ENCODE results near the gene LBP. TPM values are rescaled to one million over a fixed set of nuclear protein-coding genes. Genes with fewer than 3 reads are reported as not detected.

LBP gene
- total RNA-seq, 1 experiment from 2014 or later, result 0.15 TPM

DNA sequence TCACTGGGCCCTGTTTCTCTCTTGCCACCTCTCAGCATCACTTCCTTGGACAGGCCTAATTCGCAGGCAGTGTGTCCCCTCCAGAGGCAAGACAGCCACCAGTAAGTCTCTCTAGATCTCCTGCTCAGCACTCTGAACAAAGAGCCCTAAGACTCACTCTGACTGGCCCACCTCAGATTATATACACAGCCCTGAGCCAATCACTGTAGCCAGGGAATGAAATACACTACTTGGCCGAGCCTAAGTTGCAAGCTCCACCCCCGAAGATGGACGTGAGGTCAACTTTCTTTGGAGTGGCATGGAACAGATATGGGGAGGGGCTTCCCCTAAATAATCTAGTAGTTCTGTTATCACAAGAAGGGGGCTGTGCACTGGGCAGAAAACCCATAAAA is 38.2 kb upstream of the LBP start (continued):
- no peak for TF ChIP-seq RAD21 (IDR thresholded peaks at IDR 0.05; ENCODE audit: low read depth)
- TF ChIP-seq, protein P1, sequence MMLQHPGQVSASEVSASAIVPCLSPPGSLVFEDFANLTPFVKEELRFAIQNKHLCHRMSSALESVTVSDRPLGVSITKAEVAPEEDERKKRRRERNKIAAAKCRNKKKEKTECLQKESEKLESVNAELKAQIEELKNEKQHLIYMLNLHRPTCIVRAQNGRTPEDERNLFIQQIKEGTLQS (IDR thresholded peaks at IDR 0.05), result no peak
- no peak for TF ChIP-seq ZNF274 (IDR thresholded peaks at IDR 0.05; ENCODE audit: low read depth, low read length)
- no peak for TF ChIP-seq SP1 (IDR thresholded peaks at IDR 0.05; ENCODE audit: low read depth)

DNA sequence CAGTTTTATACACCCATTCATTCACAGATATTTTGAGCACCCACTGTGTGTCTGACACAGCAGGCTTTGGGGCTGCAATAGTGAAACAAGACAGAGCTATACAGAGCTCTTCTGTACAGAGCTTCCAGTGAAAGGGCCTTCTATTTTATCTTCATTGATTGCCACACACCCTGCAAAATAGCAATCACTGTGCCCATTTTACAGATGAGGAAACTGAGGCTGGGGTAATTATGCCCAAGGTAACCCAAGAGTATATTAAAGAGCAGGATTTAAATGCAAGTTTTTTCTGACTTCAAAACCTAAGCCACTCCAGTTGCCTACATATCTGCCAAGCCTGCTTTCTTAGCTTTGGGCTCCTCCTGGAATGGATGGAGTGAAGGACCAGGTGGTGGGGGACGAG is 37.8 kb upstream of the LBP start:
- H4K20me1 ChIP-seq (ENCODE audit: insufficient read depth), result no peaks in the 10 kb centered on the region
- H3K4me1 ChIP-seq (ENCODE audit: control insufficient read depth in 1 of 2, insufficient read depth in 2 of 2, low read length in 2 of 2), result no peaks in the 10 kb centered on the region
- no peak overlapping the region for H3K4me3 ChIP-seq (replicated peaks in 1 of 2; ENCODE audit: low read depth in 1 of 2, low read length in 2 of 2)
- no peak overlapping the region for H2AFZ ChIP-seq (ENCODE audit: low read depth, low read length, poor library complexity, severe bottlenecking)
- H3K9me3 ChIP-seq (ENCODE audit: control insufficient read depth in 1 of 2, insufficient read depth in 1 of 2, low read depth in 1 of 2, low read length in 2 of 2), result peaks cover 0 to 5% of the 10 kb centered on the region in 2 experiments; a peak in 1 of 4 replicates
- no TSS peak for BruUV-seq (replicated peaks)
- no peak for DNase-seq (ENCODE audit: low read depth, low spot score)
- ATAC-seq, result no peak
- no peak overlapping the region for H3K4me2 ChIP-seq (ENCODE audit: low read length)
- H3K9me2 ChIP-seq (ENCODE audit: insufficient read depth), result no peaks in the 10 kb centered on the region
- 0 out of 2 replicates have a peak, but pooled peaks cover 10% of the 10 kb centered on the region for H3K27me3 ChIP-seq (ENCODE audit: insufficient read depth, low read length)
- TF ChIP-seq SP1 (IDR thresholded peaks at IDR 0.05; ENCODE audit: low read depth) (no peak), ZNF274 (IDR thresholded peaks at IDR 0.05; ENCODE audit: low read depth, low read length) (no peak), CBX3 (IDR thresholded peaks at IDR 0.05; ENCODE audit: low read depth) (no peak), YY1 (IDR thresholded peaks at IDR 0.05; ENCODE audit: extremely low read depth, insufficient replicate concordance, low read depth, low read length) (no peak), CEBPB (IDR thresholded peaks at IDR 0.05; ENCODE audit: low read depth) (no peak), JUND (IDR thresholded peaks at IDR 0.05) (no peak)
- TF ChIP-seq, protein P2, sequence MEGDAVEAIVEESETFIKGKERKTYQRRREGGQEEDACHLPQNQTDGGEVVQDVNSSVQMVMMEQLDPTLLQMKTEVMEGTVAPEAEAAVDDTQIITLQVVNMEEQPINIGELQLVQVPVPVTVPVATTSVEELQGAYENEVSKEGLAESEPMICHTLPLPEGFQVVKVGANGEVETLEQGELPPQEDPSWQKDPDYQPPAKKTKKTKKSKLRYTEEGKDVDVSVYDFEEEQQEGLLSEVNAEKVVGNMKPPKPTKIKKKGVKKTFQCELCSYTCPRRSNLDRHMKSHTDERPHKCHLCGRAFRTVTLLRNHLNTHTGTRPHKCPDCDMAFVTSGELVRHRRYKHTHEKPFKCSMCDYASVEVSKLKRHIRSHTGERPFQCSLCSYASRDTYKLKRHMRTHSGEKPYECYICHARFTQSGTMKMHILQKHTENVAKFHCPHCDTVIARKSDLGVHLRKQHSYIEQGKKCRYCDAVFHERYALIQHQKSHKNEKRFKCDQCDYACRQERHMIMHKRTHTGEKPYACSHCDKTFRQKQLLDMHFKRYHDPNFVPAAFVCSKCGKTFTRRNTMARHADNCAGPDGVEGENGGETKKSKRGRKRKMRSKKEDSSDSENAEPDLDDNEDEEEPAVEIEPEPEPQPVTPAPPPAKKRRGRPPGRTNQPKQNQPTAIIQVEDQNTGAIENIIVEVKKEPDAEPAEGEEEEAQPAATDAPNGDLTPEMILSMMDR (IDR thresholded peaks at IDR 0.05 in 2 of 3, conservative IDR thresholded peaks at IDR 0.05 in 1 of 3; ENCODE audit: borderline replicate concordance in 1 of 3, insufficient read depth in 1 of 3, low read depth in 2 of 3, low read length in 2 of 3), result no peak
- RAD21 ChIA-PET (ENCODE audit: low non-redundant PET in 1 of 2, low total read pairs in 2 of 2, uncharacterized antibody in 2 of 2, unreplicated experiment in 2 of 2), result no interaction called here
- intact Hi-C loops (cut with micrococcal nuclease), result loop anchor here (5.0 kb wide), 1 partner anchor 251 kb away; no protein-coding TSS in a partner anchor
- H3K9ac ChIP-seq (ENCODE audit: low read length), result no peak overlapping the region
- CTCF ChIA-PET, result no interaction called here
- no peaks in the 10 kb centered on the region for H3K36me3 ChIP-seq (ENCODE audit: control insufficient read depth in 1 of 2, insufficient read depth in 2 of 2, low read length in 2 of 2)
- H3K79me2 ChIP-seq (ENCODE audit: insufficient read depth, low read length), result no peaks in the 10 kb centered on the region
- POLR2A ChIA-PET, result no interaction called here
- no peak overlapping the region for H3K27ac ChIP-seq (ENCODE audit: low read depth, low read length)

Data from HCT116 (cell line).